ENCODE results near the gene BSDC1. TPM values are rescaled to one million over a fixed set of nuclear protein-coding genes. Genes with fewer than 3 reads are reported as not detected.
"Not testable (repeated sequence)": the region's sequence is repeated elsewhere in the genome, so short reads cannot be mapped to it uniquely, and the experiment has no call there.

The BSDC1 gene
- polyA plus RNA-seq, 3 donors, result 57.6 to 65.3 (median 59.4) TPM

GRCh38 chr1:32404946-32405345 lies 10.7 kb upstream of the BSDC1 start:
- DNase-seq (ENCODE audit: extremely low read depth in 1 of 11, low read depth in 9 of 11, low spot score in 4 of 11), result no peak

- DNase-seq (ENCODE audit: extremely low read depth in 1 of 11, low read depth in 9 of 11, low spot score in 4 of 11), result peak; percentile 36 to 82 (median 65)
These were observed 6.8 kb upstream of the BSDC1 start for GRCh38 chr1:32400876-32401631.

GRCh38 chr1:32399843-32400242 lies 5.6 kb upstream of the BSDC1 start:
- DNase-seq (ENCODE audit: extremely low read depth in 1 of 11, low read depth in 9 of 11, low spot score in 4 of 11), result no peak

- DNase-seq (ENCODE audit: extremely low read depth in 1 of 11, low read depth in 9 of 11, low spot score in 4 of 11), result no peak
These were observed 4.2 kb upstream of the BSDC1 start for GRCh38 chr1:32398401-32398800.

GRCh38 chr1:32396524-32396923 lies 2.3 kb upstream of the BSDC1 start:
- DNase-seq (ENCODE audit: extremely low read depth in 1 of 11, low read depth in 9 of 11, low spot score in 4 of 11), result not testable (repeated sequence)

GRCh38 chr1:32394890-32395432 lies 720 bp upstream of the BSDC1 start:
- DNase-seq (ENCODE audit: extremely low read depth in 1 of 11, low read depth in 9 of 11, low spot score in 4 of 11), result peak in 2 of 11 donors; percentile 15 to 38

- DNase-seq (ENCODE audit: extremely low read depth in 1 of 11, low read depth in 9 of 11, low spot score in 4 of 11), result peak in 7 of 11 donors; percentile 15 to 54 (median 35)
These were observed 455 bp downstream of the BSDC1 start for GRCh38 chr1:32393832-32394140.

GRCh38 chr1:32393136-32393535 lies 1.1 kb downstream of the BSDC1 start:
- no peak for DNase-seq (ENCODE audit: extremely low read depth in 1 of 11, low read depth in 9 of 11, low spot score in 4 of 11)

- DNase-seq (ENCODE audit: extremely low read depth in 1 of 11, low read depth in 9 of 11, low spot score in 4 of 11), result no peak
These were observed 1.9 kb downstream of the BSDC1 start for GRCh38 chr1:32392325-32392724.

- DNase-seq (ENCODE audit: extremely low read depth in 1 of 11, low read depth in 9 of 11, low spot score in 4 of 11), result no peak
These were observed 3.1 kb downstream of the BSDC1 start for GRCh38 chr1:32390904-32391870.

- DNase-seq (ENCODE audit: extremely low read depth in 1 of 11, low read depth in 9 of 11, low spot score in 4 of 11), result no peak
These were observed 5.6 kb downstream of the BSDC1 start for GRCh38 chr1:32388641-32389040.

GRCh38 chr1:32386676-32387392 lies 7.4 kb downstream of the BSDC1 start:
- peak in 2 of 11 donors; percentile 26 to 36 for DNase-seq (ENCODE audit: extremely low read depth in 1 of 11, low read depth in 9 of 11, low spot score in 4 of 11)

- DNase-seq (ENCODE audit: extremely low read depth in 1 of 11, low read depth in 9 of 11, low spot score in 4 of 11), result no peak
These were observed 14.2 kb downstream of the BSDC1 start for GRCh38 chr1:32380057-32380456.

GRCh38 chr1:32377541-32378220 lies 16.6 kb downstream of the BSDC1 start:
- DNase-seq (ENCODE audit: extremely low read depth in 1 of 11, low read depth in 9 of 11, low spot score in 4 of 11), result no peak

GRCh38 chr1:32376199-32376598 lies 18.0 kb downstream of the BSDC1 start:
- DNase-seq (ENCODE audit: extremely low read depth in 1 of 11, low read depth in 9 of 11, low spot score in 4 of 11), result no peak

- DNase-seq (ENCODE audit: extremely low read depth in 1 of 11, low read depth in 9 of 11, low spot score in 4 of 11), result no peak
These were observed 20.1 kb downstream of the BSDC1 start for GRCh38 chr1:32373996-32374592.

- DNase-seq (ENCODE audit: extremely low read depth in 1 of 11, low read depth in 9 of 11, low spot score in 4 of 11), result no peak
These were observed 22.0 kb downstream of the BSDC1 start for GRCh38 chr1:32372149-32372756.

Measured in renal cortex interstitium (tissue), 11 donors.